Stimulated activated CD8-positive, alpha-beta memory T cell treated with anti-CD3 and anti-CD28 coated beads, Interleukin-15, amount 100 ng/mL, for 1 hour (primary cell): ENCODE data around the gene BTN1A1.
"Not testable (repeated sequence)": the region's sequence is repeated elsewhere in the genome, so short reads cannot be mapped to it uniquely, and the experiment has no call there.

Experiments
- DNase-seq: peaks from one replicate; pipeline ENCODE4 v3.0.0-alpha.2; 2020; ENCODE audit warnings: low read depth

Gene BTN1A1

GRCh38 chr6:26537846-26538571, 37.9 kb downstream of the BTN1A1 start, which contains the start of gene HMGN4:
Gene HMGN4, plus strand, starts transcription at chr6:26538366. Its CDS starts 6,841 bp downstream, at chr6:26545207.
- peak; percentile 61 for DNase-seq

GRCh38 chr6:26538572-26538902, 38.4 kb downstream of the BTN1A1 start:
- no peak for DNase-seq

GRCh38 chr6:26539071-26539615, 39.0 kb downstream of the BTN1A1 start:
- no peak for DNase-seq

GRCh38 chr6:26541579-26541978, 41.5 kb downstream of the BTN1A1 start:
- DNase-seq: no peak

GRCh38 chr6:26543953-26544352, 43.9 kb downstream of the BTN1A1 start:
- no peak for DNase-seq

- no peak for DNase-seq
Measured at GRCh38 chr6:26544473-26544872, 44.4 kb downstream of the BTN1A1 start.

- DNase-seq: no peak
Measured at GRCh38 chr6:26545627-26546026, 45.5 kb downstream of the BTN1A1 start.

GRCh38 chr6:26547363-26547762, 47.3 kb downstream of the BTN1A1 start:
- not testable (repeated sequence) for DNase-seq

GRCh38 chr6:26550250-26550993, 50.3 kb downstream of the BTN1A1 start:
- no peak for DNase-seq

GRCh38 chr6:26552205-26552604, 52.1 kb downstream of the BTN1A1 start:
- no peak for DNase-seq

- no peak for DNase-seq
Measured at GRCh38 chr6:26552640-26553188, 52.6 kb downstream of the BTN1A1 start.

- peak; percentile 59 for DNase-seq
Measured at GRCh38 chr6:26553264-26553634, 53.1 kb downstream of the BTN1A1 start.

- DNase-seq: peak; percentile 56
Measured at GRCh38 chr6:26553635-26554446, 53.7 kb downstream of the BTN1A1 start.

- no peak for DNase-seq
Measured at GRCh38 chr6:26554447-26554696, 54.3 kb downstream of the BTN1A1 start.

- no peak for DNase-seq
Measured at GRCh38 chr6:26554697-26555504, 54.8 kb downstream of the BTN1A1 start.

GRCh38 chr6:26555505-26556262, 55.6 kb downstream of the BTN1A1 start:
- no peak for DNase-seq

- no peak for DNase-seq
Measured at GRCh38 chr6:26556263-26557070, 56.4 kb downstream of the BTN1A1 start.
